Skeletal muscle cell (primary cell): Measurements from ENCODE around the gene C8G.

Experiments used
- DNase-seq: peaks from one replicate; pipeline ENCODE4 v3.0.0-alpha.2; 2010; ENCODE audit warnings: low read depth
- H3K4me3 ChIP-seq: 2 replicates; pipeline ENCODE4 v1.5.1; 2011; ENCODE audit warnings: low read depth, mild to moderate bottlenecking, control low read depth, low read length, moderate library complexity

Gene C8G

DNA sequence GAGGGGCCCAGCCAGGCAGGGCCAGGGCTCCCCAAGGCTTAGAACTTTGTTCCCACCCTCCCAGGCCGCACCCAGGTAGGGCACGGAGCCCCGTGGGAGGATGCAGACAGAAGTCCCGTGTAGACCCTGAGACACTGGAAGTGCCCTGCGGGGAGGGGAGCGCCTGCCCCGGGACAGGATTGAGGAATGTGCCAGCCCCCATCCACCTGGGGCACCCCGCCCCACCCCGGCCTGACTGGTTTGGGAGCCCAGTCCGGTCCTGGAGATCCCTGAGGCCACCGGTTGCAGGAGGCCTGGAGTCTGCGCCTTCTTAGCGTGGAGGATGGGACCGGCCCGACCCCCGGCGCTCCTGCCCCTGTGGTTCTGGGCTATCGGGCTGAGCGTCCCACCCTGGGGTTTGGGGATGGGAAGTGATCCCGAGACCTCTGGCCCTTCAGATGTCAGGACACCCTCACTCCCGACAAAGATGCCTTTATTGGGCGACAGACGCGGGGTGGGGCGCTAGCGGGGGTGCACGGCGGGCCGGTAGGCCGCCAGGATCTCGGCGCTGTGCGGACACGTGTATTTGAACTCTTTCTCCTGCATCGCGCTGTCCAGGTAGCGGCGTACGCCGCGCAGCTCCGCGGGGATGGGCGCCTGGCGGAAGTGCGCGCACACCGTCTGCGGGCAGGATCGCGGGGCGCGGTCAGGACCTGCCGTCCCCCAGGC lies 49.3 kb downstream of the C8G start:
- H3K4me3 ChIP-seq = no peak overlapping the region
- DNase-seq = no peak

DNA sequence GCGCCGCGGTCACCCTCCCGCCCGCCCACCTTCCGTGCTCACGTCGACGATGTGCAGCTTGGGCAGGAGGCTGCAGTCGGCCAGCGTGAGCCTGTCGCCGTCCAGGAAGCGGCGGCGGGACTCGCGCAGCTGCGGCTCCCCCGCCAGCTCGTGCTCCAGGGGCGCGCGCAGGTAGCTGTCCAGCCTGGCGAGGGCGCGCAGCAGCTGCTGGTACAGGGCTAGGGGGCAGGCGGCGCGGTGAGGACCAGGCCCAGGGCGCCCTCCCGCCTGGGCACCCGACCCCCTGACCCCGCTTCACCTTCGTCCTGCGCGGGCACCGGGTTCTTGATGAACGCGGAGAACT lies 49.8 kb downstream of the C8G start:
- DNase-seq = no peak

GRCh38 chr9:136995362-136995761 lies 50.3 kb downstream of the C8G start:
- no peak overlapping the region for H3K4me3 ChIP-seq

More for the DNA sequence above, 49.8 kb downstream of the C8G start:
- H3K4me3 ChIP-seq = no peak overlapping the region

GRCh38 chr9:136995772-136996311 lies 50.8 kb downstream of the C8G start:
- no peak for DNase-seq
- H3K4me3 ChIP-seq = no peak overlapping the region

More at GRCh38 chr9:136995362-136995761, 50.3 kb downstream of the C8G start:
- DNase-seq = no peak
